Mucosa of stomach (tissue), 1 donor: ENCODE measurements around the gene ZSCAN12.
"Not testable (repeated sequence)": the region's sequence is repeated elsewhere in the genome, so short reads cannot be mapped to it uniquely, and the experiment has no call there.

Experiments
- H3K27me3 ChIP-seq: one replicate; pipeline ENCODE4 v1.7.0; 2013; ENCODE audit warnings: mild to moderate bottlenecking, low read length; ENCODE audit not compliant: control insufficient read depth, insufficient read depth
- H3K36me3 ChIP-seq: one replicate; pipeline ENCODE4 v1.7.0; 2013; ENCODE audit warnings: low read length; ENCODE audit not compliant: control insufficient read depth, insufficient read depth
- H3K4me1 ChIP-seq: one replicate; pipeline ENCODE4 v1.7.0; 2013; ENCODE audit warnings: mild to moderate bottlenecking, low read length; ENCODE audit not compliant: control insufficient read depth, insufficient read depth
- H3K4me3 ChIP-seq: one replicate; pipeline ENCODE4 v1.7.0; 2013; ENCODE audit warnings: low read length
- H3K9ac ChIP-seq: one replicate; pipeline ENCODE4 v1.7.0; 2013; ENCODE audit warnings: mild to moderate bottlenecking, low read length, moderate library complexity
- H3K9me3 ChIP-seq: one replicate; pipeline ENCODE4 v1.7.0; 2013; ENCODE audit warnings: mild to moderate bottlenecking, low read length, moderate library complexity; ENCODE audit not compliant: control insufficient read depth
- donor health status: Pancreatic carcinoma.

ZSCAN12 gene

DNA sequence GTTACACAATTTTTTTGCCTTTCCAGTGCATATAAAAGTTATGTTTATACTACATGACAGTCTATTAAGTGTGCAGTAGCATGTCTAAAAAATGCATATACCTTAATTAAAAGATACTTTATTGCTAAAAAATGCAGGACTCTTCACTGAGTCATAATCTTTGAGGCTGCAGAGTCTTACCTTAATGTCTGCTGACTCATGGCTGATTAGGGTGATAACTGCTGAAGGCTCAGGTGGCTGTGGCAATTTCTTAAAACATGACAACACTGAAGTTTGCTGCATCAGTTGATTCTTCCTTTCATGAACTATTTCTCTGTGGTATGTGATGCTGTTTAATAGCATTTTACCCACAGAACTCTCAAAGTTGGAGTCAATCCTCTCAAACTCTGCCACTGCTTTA lies 24.6 kb upstream of the ZSCAN12 start:
- Histone ChIP-seq H3K27me3 (no peaks in the 10 kb centered on the region), H3K9me3 (no peaks in the 10 kb centered on the region), H3K4me3 (no peak overlapping the region), H3K36me3 (no peaks in the 10 kb centered on the region), H3K4me1 (no peaks in the 10 kb centered on the region), H3K9ac (no peak overlapping the region)

DNA sequence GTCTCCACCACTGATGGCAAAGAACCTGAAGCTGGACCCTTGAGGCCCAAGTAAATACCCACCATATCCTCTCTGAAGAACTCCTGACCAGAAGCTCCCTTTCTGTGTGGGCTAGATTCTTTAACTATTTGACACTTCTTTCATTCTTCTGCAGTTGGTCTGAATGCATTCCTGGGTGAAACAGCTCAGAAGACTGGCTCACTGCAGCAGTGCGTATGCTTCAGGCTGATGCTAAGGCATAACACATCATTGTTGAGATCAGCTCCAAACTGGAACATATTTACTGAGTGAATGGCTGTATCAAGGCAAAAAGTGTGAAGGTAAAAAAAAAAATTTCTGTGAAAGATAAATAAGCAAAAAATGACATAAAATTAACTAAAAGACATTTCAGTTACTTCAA lies 24.0 kb upstream of the ZSCAN12 start:
- Histone ChIP-seq H3K36me3 (no peaks in the 10 kb centered on the region), H3K9ac (no peak overlapping the region), H3K27me3 (no peaks in the 10 kb centered on the region), H3K4me1 (no peaks in the 10 kb centered on the region), H3K4me3 (no peak overlapping the region), H3K9me3 (no peaks in the 10 kb centered on the region)

DNA sequence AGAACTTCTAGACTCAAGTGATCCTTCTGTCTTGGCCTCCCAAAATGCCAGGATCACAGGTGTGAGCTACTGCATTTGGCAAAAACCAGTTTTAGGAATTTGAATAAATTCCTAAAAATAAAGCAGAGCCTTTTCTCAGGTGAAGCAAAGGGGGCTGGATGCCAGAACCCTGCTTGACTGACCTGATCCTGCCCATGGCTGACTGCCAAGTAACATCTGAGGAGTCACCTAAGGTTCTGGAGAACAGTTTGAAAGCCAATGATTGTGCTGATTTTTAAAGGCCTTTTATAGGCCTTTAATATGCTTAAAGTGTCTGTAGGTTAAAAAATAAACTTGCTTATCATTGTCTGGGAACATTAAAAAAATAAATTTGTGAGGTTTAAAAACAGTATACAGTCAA lies 14.1 kb upstream of the ZSCAN12 start:
- Histone ChIP-seq H3K9ac (no peak overlapping the region), H3K27me3 (no peaks in the 10 kb centered on the region), H3K4me3 (no peak overlapping the region), H3K36me3 (no peaks in the 10 kb centered on the region), H3K9me3 (no peaks in the 10 kb centered on the region), H3K4me1 (no peaks in the 10 kb centered on the region)

DNA sequence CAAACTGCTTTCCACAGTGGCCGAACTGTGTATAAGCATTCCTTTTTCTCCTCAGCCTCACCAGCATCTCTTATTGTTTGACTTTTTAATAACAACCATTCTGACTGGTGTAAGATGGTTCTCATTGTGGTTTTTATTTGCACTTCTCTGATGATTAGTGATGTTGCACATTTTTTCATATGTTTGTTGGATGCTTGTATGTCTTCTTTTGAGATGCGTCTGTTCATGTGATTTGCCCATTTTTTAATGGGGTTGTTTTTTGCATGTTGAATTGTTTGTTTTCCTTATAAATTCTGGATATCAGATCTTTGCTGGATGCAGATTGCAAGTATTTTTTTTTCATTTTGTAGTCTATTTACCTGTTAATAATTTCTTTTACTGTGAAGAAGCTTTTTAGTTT lies 11.2 kb upstream of the ZSCAN12 start:
- no peaks in the 10 kb centered on the region for H3K9me3 ChIP-seq
- no peak overlapping the region for H3K4me3 ChIP-seq
- no peaks in the 10 kb centered on the region for H3K27me3 ChIP-seq
- no peak overlapping the region for H3K9ac ChIP-seq
- H3K4me1 ChIP-seq: no peaks in the 10 kb centered on the region
- H3K36me3 ChIP-seq: no peaks in the 10 kb centered on the region

DNA sequence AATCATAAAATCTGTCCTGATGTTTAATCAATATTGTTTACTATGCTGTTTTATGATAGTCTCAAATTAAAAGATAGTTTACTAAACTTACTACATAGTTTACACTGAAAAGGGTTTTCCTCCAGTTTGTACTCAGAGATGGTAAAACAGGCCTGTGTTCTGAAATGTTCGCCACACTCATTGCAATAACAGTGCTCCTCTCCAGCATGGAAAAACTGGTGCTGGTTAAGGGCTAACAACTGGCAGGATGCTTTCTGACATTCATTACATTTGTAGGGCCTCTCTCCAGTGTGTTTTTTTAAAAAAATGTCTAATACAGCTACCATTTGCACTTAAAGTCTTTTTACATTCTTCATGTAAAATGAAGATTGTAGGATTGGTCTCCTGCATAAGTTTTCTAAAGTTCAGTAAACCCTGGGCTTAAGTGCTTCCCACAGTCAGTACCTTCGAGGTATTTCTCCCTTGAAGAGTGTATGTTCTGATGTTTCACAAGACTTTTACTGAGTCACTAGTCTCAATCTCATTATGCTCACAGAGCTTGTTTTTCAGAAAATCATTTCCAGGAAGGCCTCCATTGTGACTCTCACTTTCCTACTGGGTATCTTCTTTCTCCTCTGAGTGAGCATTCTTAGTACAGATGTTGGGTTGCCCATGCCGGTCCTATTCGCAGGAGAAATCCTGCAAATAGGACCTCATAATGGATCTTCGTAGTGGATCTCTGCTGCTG lies 8.7 kb upstream of the ZSCAN12 start:
- Histone ChIP-seq H3K9ac (no peak overlapping the region), H3K9me3 (no peaks in the 10 kb centered on the region), H3K27me3 (no peaks in the 10 kb centered on the region), H3K4me1 (no peaks in the 10 kb centered on the region), H3K36me3 (no peaks in the 10 kb centered on the region), H3K4me3 (no peak overlapping the region)

DNA sequence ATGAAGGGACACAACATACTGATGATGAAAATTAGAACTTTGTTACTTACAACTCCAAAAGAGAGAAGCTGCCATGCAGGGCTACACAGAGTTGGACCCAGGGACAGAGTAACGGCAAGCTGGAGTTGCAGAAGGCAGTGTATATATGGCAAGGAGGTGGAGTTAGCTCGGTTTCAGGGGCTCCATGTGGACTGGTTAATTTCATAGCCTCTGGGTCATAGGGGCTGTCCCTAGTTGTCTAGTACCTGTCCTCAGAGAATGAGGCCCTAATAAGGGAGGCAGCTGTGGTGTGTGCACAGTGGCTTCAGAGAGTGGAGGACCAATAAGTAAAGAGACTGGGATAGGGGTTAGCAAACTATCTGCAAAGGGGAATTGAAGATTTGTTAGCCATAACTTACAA lies 7.9 kb upstream of the ZSCAN12 start:
- H3K4me1 ChIP-seq: no peaks in the 10 kb centered on the region
- H3K27me3 ChIP-seq: no peaks in the 10 kb centered on the region
- H3K4me3 ChIP-seq: no peak overlapping the region
- no peaks in the 10 kb centered on the region for H3K9me3 ChIP-seq
- H3K36me3 ChIP-seq: no peaks in the 10 kb centered on the region
- no peak overlapping the region for H3K9ac ChIP-seq

DNA sequence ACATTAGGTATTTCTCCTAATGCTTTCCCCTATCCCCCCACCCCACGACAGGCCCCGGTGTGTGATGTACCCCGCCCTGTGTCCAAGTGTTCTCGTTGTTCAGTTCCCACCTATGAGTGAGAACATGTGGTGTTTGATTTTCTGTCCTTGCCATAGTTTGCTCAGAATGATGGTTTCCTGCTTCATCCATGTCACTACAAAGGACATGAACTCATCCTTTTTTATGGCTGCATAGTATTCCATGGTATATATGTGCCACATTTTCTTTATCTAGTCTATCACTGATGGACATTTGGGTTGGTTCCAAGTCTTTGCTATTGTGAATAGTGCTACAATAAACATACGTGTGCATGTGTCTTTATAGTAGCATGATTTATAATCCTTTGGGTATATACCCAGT lies 4.4 kb upstream of the ZSCAN12 start:
- not testable (repeated sequence) for H3K27me3 ChIP-seq, H3K9me3 ChIP-seq, H3K9ac ChIP-seq, H3K4me1 ChIP-seq, H3K36me3 ChIP-seq, H3K4me3 ChIP-seq

DNA sequence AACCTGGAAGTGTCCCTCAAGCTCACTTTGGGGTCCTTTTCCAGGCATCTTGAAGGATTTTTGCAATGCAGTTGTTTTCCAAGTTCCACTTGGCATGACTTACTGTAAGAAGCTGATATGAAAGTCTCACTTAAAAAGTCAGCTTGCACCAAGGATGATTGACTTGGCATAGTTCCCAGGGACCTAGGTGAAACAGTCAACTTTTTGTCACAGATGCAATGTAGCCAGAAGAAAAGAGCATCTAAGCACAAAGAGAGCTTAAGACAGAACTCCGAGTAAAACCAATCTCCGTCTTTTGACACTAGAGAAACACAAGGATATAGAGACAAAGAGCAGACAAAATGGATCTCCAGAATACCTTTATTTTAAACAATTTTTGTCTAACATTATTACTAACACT lies 2.6 kb upstream of the ZSCAN12 start:
- Histone ChIP-seq H3K4me1 (no peaks in the 10 kb centered on the region), H3K27me3 (peaks cover 4% of the 10 kb centered on the region), H3K9me3 (no peaks in the 10 kb centered on the region), H3K4me3 (no peak overlapping the region), H3K9ac (no peak overlapping the region), H3K36me3 (no peaks in the 10 kb centered on the region)

DNA sequence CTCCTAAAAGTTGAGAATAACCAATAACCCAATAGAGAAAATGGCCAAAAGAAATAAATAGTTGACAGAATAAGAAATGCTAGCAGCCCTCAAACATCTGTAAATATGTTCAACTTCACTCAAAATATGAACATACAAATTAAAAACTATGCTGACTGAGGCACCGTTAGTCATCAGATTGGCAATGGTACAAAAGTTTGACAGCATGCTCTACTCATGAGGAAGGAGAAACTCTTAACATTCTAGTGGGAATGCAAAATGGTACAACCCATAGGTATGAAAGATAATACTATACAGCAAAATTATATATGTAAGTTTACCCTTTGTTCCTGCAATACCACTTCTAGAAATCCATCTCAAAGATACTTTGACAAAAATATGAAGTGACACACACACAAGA lies 1.6 kb upstream of the ZSCAN12 start:
- no peak overlapping the region for H3K9ac ChIP-seq
- peaks cover 4% of the 10 kb centered on the region for H3K27me3 ChIP-seq
- H3K4me3 ChIP-seq: no peak overlapping the region
- peaks cover 4% of the 10 kb centered on the region for H3K4me1 ChIP-seq
- no peaks in the 10 kb centered on the region for H3K36me3 ChIP-seq
- H3K9me3 ChIP-seq: no peaks in the 10 kb centered on the region

DNA sequence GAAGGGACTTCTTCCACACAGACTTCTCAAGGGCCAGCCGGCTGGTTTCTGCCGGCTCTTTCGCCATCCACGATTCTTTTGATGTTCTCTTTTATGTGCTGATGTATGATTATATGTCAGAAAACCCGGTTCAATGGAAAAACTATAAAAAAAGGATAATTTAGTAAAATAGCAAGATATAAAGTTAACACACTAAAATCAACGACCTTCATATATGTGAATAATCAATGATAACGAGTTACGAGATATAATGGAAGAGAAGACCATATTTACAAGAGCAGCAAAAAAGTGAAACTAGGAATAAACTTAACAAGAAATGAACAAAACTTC lies 540 bp upstream of the ZSCAN12 start:
- peak overlapping the region; percentile 70 for H3K9ac ChIP-seq
- no peaks in the 10 kb centered on the region for H3K36me3 ChIP-seq
- H3K4me1 ChIP-seq: peaks cover 4% of the 10 kb centered on the region
- peaks cover 4% of the 10 kb centered on the region for H3K27me3 ChIP-seq
- H3K4me3 ChIP-seq: peak overlapping the region; percentile 75
- no peaks in the 10 kb centered on the region for H3K9me3 ChIP-seq

DNA sequence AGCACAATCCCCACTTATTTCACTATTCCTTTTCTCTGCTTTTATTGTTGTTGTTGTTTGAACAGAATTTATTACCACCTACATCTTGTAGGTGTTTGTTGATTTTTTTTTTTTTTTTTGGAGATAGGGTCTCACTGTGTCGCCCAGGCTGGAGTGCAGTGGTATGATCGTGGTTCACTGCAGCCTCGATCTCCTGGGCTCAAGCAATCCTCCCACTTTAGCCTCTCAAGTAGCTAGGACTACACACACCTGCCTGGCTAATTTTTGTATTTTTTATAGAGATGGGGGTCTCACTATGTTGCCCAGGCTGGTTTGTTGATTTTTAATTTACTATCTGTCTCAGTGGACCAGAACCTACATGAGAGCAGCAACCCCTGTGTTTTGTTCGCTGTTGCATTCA lies 3.6 kb downstream of the ZSCAN12 start:
- Histone ChIP-seq H3K9ac (no peak overlapping the region), H3K36me3 (no peaks in the 10 kb centered on the region)

DNA sequence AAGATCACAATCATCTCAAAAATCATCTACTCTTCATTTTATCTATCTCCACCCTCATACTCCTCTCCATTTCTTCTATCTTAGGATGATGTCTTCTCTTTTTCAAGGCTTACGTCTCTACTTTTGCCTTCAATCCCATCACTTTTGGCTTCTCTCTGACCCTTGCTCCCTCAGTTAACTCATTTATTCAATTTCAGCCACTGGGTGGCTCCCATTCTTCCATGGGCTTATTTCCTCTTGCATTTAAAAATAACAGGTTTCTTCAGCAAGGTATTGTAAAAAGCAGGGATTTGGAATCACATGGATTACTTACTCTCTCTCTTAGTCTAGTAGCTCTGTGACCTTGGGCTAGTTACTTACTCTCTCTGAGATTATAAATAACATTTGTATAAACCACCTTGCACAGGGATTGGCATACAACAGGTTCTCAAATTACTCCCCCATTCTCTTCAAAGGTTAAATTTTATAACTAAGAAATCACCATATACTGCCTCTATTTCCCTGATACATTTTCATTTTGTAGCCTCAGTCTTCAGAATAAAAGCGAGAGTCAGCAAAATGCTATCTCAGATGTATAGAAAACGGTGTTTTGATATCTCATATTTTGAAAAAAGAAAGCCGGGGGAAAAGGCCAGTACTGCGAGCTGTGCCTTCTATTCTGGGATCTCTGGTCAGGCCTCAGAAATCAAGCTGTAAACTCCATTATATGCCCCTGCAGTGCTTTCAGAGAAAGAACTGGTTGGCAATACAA lies 5.5 kb downstream of the ZSCAN12 start:
- H3K9ac ChIP-seq: no peak overlapping the region
- H3K4me3 ChIP-seq: no peak overlapping the region
- H3K4me1 ChIP-seq: peaks cover 4% of the 10 kb centered on the region
- H3K27me3 ChIP-seq: no peaks in the 10 kb centered on the region
- no peaks in the 10 kb centered on the region for H3K9me3 ChIP-seq
- no peaks in the 10 kb centered on the region for H3K36me3 ChIP-seq

More for the DNA sequence above, 3.6 kb downstream of the ZSCAN12 start:
- H3K9me3 ChIP-seq: no peaks in the 10 kb centered on the region
- no peaks in the 10 kb centered on the region for H3K27me3 ChIP-seq
- no peak overlapping the region for H3K4me3 ChIP-seq
- H3K4me1 ChIP-seq: peaks cover 4% of the 10 kb centered on the region
